ENCODE data around the gene ACP7. TPM values are rescaled to one million over a fixed set of nuclear protein-coding genes. Genes with fewer than 3 reads are reported as not detected.

Gene ACP7
- 3.0 and 3.7 TPM in 2 replicates for total RNA-seq

GRCh38 chr19:39083983-39084731 is at the start of gene ACP7:
ACP7 (plus strand) TSS chr19:39084368; CDS start chr19:39085270, 902 bp downstream.

GRCh38 chr19:39125554-39126311 is 41.6 kb downstream of the ACP7 start, which contains the start of gene PAK4:
PAK4 (plus strand) TSS chr19:39125786; CDS start chr19:39169554, 43,768 bp downstream.

Other genes with a start within 250 kb of the ACP7 start
- 176 and 276 TPM in 2 replicates for gene HNRNPL, start 234.4 kb upstream of the ACP7 start, total RNA-seq
- gene RINL, start 206.1 kb upstream of the ACP7 start, total RNA-seq: 7.9 and 12.2 TPM in 2 replicates
- 48.7 and 64.2 TPM in 2 replicates for gene SIRT2, start 184.8 kb upstream of the ACP7 start, total RNA-seq
- 21.0 and 31.2 TPM in 2 replicates for gene NFKBIB, start 184.4 kb upstream of the ACP7 start, total RNA-seq
- not detected in 2 replicates for gene CCER2, start 172.2 kb upstream of the ACP7 start, total RNA-seq
- gene SARS2, start 153.6 kb upstream of the ACP7 start, total RNA-seq: 30.1 and 45.1 TPM in 2 replicates
- 57.1 and 114 TPM in 2 replicates for gene MRPS12, start 153.4 kb upstream of the ACP7 start, total RNA-seq
- 19.6 and 24.5 TPM in 2 replicates for gene FBXO17, start 108.6 kb upstream of the ACP7 start, total RNA-seq
- gene FBXO27, start 51.8 kb upstream of the ACP7 start, total RNA-seq: 11.3 and 16.8 TPM in 2 replicates
- 12.6 and 13.7 TPM in 2 replicates for gene PAK4, start 41.4 kb downstream of the ACP7 start, total RNA-seq
- gene NCCRP1, start 112.6 kb downstream of the ACP7 start, total RNA-seq: 0.72 and 1.3 TPM in 2 replicates
- not detected in 2 replicates for gene SYCN, start 119.9 kb downstream of the ACP7 start, total RNA-seq
- not detected in 2 replicates for gene IFNL3, start 160.6 kb downstream of the ACP7 start, total RNA-seq
- not detected in 2 replicates for gene IFNL4, start 164.5 kb downstream of the ACP7 start, total RNA-seq
- gene IFNL2, start 184.0 kb downstream of the ACP7 start, total RNA-seq: not detected in 2 replicates
- not detected in 2 replicates for gene IFNL1, start 212.0 kb downstream of the ACP7 start, total RNA-seq
- 0.11 TPM in 1 of 2 replicates, not detected in the other for gene LRFN1, start 236.5 kb downstream of the ACP7 start, total RNA-seq

Measured in hair follicular keratinocyte (primary cell).